Measurements from ENCODE around the gene ESPL1. TPM values are rescaled to one million over a fixed set of nuclear protein-coding genes. Genes with fewer than 3 reads are reported as not detected.
A peak's percentile ranks its signal among the peaks of the same experiment; 100 is the strongest.

ESPL1 gene
- total RNA-seq, 1 experiment from 2014 or later, result 54.6 TPM

DNA sequence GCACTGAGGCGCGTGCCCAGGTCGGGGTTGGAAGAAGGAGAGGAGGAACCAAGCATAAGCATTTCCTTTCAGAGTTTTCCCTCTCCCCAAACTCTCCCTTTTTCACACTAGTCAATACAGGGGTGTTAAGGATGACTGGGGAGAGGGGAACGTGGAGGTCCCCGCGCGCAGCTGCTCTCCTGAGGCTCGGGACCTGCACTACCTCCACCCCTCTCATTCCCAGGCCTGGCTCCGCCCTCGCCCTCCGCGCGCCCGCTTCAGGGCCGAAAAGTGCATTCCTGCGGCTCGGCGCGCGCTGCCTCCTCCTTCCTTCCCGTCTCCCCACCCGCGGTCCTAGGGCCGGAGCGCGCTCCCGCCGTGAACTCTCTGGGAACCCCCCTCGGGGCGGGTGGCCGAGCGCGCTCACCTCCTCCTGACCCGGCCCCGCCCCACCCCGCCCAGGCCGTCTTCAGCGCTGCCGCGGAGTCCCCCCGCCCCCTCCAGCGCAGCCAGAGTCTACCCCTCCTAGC lies 47.4 kb upstream of the ESPL1 start:
- DNase-seq (ENCODE audit: low read depth, low spot score) (no peak), ATAC-seq (peak; percentile 81)
- Histone ChIP-seq H3K27me3 (ENCODE audit: control insufficient read depth, insufficient read depth, low read length) (no peaks in the 10 kb centered on the region), H3K9me3 (ENCODE audit: control insufficient read depth, insufficient read depth, low read depth, low read length) (no peaks in the 10 kb centered on the region), H3K4me3 (ENCODE audit: low read depth in 2 of 2, low read length in 2 of 2) (peak overlapping the region; percentile 78 to 79), H3K36me3 (ENCODE audit: control insufficient read depth, insufficient read depth, low read length) (no peaks in the 10 kb centered on the region), H3K4me1 (ENCODE audit: control insufficient read depth, insufficient read depth, low read length) (peaks cover 61% of the 10 kb centered on the region), H3K27ac (ENCODE audit: low read length) (peak overlapping the region; percentile 99)
- CTCF ChIA-PET, result interaction anchor here (0.6 to 1.1 kb wide), 7 partner anchors 13 to 101 kb away, joined by 3 to 4 read pairs (median 3); partner anchors contain the start of gene AAAS
- in situ Hi-C loops (cut with HindIII; ENCODE audit: low pct_unique_long_range_greater_than_20kb, low sequenced_read_pairs), result no loop called here
- intact Hi-C loops (cut with micrococcal nuclease; ENCODE audit: unreplicated experiment), result no loop called here
- TF ChIP-seq, protein P1, sequence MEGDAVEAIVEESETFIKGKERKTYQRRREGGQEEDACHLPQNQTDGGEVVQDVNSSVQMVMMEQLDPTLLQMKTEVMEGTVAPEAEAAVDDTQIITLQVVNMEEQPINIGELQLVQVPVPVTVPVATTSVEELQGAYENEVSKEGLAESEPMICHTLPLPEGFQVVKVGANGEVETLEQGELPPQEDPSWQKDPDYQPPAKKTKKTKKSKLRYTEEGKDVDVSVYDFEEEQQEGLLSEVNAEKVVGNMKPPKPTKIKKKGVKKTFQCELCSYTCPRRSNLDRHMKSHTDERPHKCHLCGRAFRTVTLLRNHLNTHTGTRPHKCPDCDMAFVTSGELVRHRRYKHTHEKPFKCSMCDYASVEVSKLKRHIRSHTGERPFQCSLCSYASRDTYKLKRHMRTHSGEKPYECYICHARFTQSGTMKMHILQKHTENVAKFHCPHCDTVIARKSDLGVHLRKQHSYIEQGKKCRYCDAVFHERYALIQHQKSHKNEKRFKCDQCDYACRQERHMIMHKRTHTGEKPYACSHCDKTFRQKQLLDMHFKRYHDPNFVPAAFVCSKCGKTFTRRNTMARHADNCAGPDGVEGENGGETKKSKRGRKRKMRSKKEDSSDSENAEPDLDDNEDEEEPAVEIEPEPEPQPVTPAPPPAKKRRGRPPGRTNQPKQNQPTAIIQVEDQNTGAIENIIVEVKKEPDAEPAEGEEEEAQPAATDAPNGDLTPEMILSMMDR (IDR thresholded peaks at IDR 0.05), result no peak
- TF ChIP-seq SIN3A (IDR thresholded peaks at IDR 0.05; ENCODE audit: borderline replicate concordance, insufficient read depth, low read depth, low read length), result peak; percentile 29; the same call in 1 of the 2 replicates
- BruUV-seq (replicated peaks), result no TSS peak
- POLR2A ChIA-PET, result interaction anchor here (0.7 to 1.1 kb wide), 2 partner anchors 40 to 58 kb away, joined by 6 to 17 read pairs; partner anchors contain the start of genes CSAD and ZNF740

DNA sequence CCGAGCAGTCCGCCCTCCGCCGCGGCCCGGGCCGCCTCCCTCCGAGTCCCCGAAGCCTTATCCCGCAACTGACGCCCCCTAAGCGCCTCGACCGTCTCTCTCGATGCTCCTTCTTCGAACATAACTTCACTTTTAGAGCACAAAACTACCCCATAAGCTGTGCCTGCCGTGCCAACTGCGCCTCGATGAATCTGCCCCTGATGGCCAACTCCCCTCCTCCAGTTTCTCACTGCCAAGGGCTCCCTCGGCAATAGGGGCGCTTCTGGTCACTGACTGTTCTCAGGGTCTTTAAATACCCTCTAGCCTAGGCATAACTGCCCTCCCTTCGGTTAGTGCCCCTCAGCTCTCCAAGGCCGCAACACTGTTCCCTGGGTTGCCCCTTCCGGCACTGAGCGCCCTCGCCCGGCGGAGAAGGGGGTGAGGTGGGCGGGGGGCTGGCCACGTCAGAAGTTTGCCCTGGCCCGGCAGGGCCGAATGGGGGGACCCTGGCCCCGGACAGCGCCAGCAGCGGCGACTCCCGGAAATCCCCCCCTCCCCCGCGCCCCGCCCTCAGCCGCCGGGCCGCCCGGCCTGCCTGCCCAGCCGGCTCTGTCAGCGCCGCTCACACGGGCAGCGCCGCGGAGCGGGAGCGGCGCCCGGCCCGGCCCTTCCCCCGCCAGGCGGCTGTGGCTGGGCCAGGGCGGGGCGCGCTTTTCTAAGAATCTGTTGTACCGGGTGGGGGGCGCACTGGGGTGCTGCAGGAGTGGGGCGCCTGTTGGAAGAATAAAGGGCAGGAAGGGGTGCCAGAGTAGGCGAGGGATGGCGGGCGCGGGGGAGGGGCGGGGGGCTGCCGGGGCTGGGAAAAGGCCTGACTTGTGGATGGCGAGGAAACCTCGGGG lies 46.7 kb upstream of the ESPL1 start:
- no peaks in the 10 kb centered on the region for H3K9me3 ChIP-seq (ENCODE audit: control insufficient read depth, insufficient read depth, low read depth, low read length)
- ChIA-PET POLR2A (interaction anchor here (0.7 kb wide), 1 partner anchor 57 kb away, joined by 6 read pairs; no protein-coding TSS in a partner anchor), CTCF (interaction anchor here (0.6 to 0.7 kb wide), 2 partner anchors 65 to 67 kb away, joined by 3 read pairs; no protein-coding TSS in a partner anchor)
- no peaks in the 10 kb centered on the region for H3K27me3 ChIP-seq (ENCODE audit: control insufficient read depth, insufficient read depth, low read length)
- DNase-seq (ENCODE audit: low read depth, low spot score) (no peak), ATAC-seq (peak; percentile 46)
- peak overlapping the region; percentile 78 to 79 for H3K4me3 ChIP-seq (ENCODE audit: low read depth in 2 of 2, low read length in 2 of 2)
- H3K27ac ChIP-seq (ENCODE audit: low read length), result peak overlapping the region; percentile 99
- peaks cover 55% of the 10 kb centered on the region for H3K4me1 ChIP-seq (ENCODE audit: control insufficient read depth, insufficient read depth, low read length)
- in situ Hi-C loops (cut with HindIII; ENCODE audit: low pct_unique_long_range_greater_than_20kb, low sequenced_read_pairs), result no loop called here
- intact Hi-C loops (cut with micrococcal nuclease; ENCODE audit: unreplicated experiment), result no loop called here
- TF ChIP-seq, protein P1 (IDR thresholded peaks at IDR 0.05), result peak; percentile 71; the same call in 1 of the 2 replicates
- TF ChIP-seq POLR2AphosphoS5 (IDR thresholded peaks at IDR 0.05; ENCODE audit: low read depth, low read length) (peak; percentile 76), SIN3A (IDR thresholded peaks at IDR 0.05; ENCODE audit: borderline replicate concordance, insufficient read depth, low read depth, low read length) (0 out of 2 replicates have a peak, but pooled peaks have one; percentile 10), TCF7L2 (IDR thresholded peaks at IDR 0.05; ENCODE audit: low read depth, low read length) (no peak), REST (IDR thresholded peaks at IDR 0.05; ENCODE audit: insufficient read depth in 1 of 2, low read depth in 2 of 2, low read length in 1 of 2) (no peak)
- BruUV-seq (replicated peaks), result no TSS peak
- H3K36me3 ChIP-seq (ENCODE audit: control insufficient read depth, insufficient read depth, low read length), result no peaks in the 10 kb centered on the region

Data from Panc1 (cell line).